DMS53 treated with DMSO at 0.1 percent for 48 hours (cell line): ENCODE measurements around the gene TAF10.

ENCODE experiments used
- DNase-seq: peaks from one replicate; lab custom pipeline; 2025; ENCODE audit not compliant: unreplicated experiment; lab: John Stamatoyannopoulos, UW

Gene TAF10

GRCh38 chr11:6625832-6626420, 13.9 kb upstream of the TAF10 start:
- no peak for DNase-seq

GRCh38 chr11:6625156-6625831, 13.3 kb upstream of the TAF10 start:
- no peak for DNase-seq

- DNase-seq, result no peak
Measured at GRCh38 chr11:6623391-6624363, 11.7 kb upstream of the TAF10 start.

- DNase-seq, result peak; percentile 84
Measured at GRCh38 chr11:6622261-6623171, 10.5 kb upstream of the TAF10 start.

- DNase-seq, result no peak
Measured at GRCh38 chr11:6621711-6622211, 9.7 kb upstream of the TAF10 start.

GRCh38 chr11:6620636-6621035, 8.6 kb upstream of the TAF10 start:
- no peak for DNase-seq

- peak; percentile 76 for DNase-seq
Measured at GRCh38 chr11:6619004-6619745, 7.2 kb upstream of the TAF10 start, which contains the start of gene TPP1. Gene TPP1, minus strand, starts transcription at chr11:6619422. Its CDS starts 22 bp downstream, at chr11:6619400.

GRCh38 chr11:6618117-6619003, 6.3 kb upstream of the TAF10 start:
- no peak for DNase-seq

GRCh38 chr11:6617315-6617781, 5.3 kb upstream of the TAF10 start:
- no peak for DNase-seq

- DNase-seq, result no peak
Measured at GRCh38 chr11:6616596-6617250, 4.7 kb upstream of the TAF10 start.

GRCh38 chr11:6615882-6616585, 4.0 kb upstream of the TAF10 start:
- DNase-seq, result no peak

GRCh38 chr11:6615046-6615445, 3.0 kb upstream of the TAF10 start:
- DNase-seq, result no peak

- DNase-seq, result no peak
Measured at GRCh38 chr11:6614446-6614845, 2.4 kb upstream of the TAF10 start.

- DNase-seq, result no peak
Measured at GRCh38 chr11:6613496-6613895, 1.5 kb upstream of the TAF10 start.

- no peak for DNase-seq
Measured at GRCh38 chr11:6611963-6612212, 128 bp downstream of the TAF10 start.

- no peak for DNase-seq
Measured at GRCh38 chr11:6611092-6611962, 689 bp downstream of the TAF10 start.

- no peak for DNase-seq
Measured at GRCh38 chr11:6610591-6610990, 1.4 kb downstream of the TAF10 start.
